Mesendoderm (in vitro differentiated cells): ENCODE data around the gene RGS14.

Experiments
- DNase-seq: peaks from one replicate; pipeline ENCODE4 v3.0.0; 2013
- H2AK5ac ChIP-seq: 2 replicates; pipeline ENCODE4 v1.6.1; 2013; ENCODE audit warnings: low read length, inconsistent platforms
- H2BK120ac ChIP-seq: 2 replicates; pipeline ENCODE4 v1.6.1; 2013; ENCODE audit warnings: low read depth, mild to moderate bottlenecking, low read length, moderate library complexity, mixed read lengths
- H2BK15ac ChIP-seq: replicated peaks from 2 replicates; pipeline ENCODE4 v1.6.1; 2013; ENCODE audit warnings: low read depth, mild to moderate bottlenecking, moderate library complexity
- H2BK5ac ChIP-seq: 2 replicates; pipeline ENCODE4 v1.6.1; 2013; ENCODE audit warnings: low read length, inconsistent platforms
- H3K18ac ChIP-seq: 2 replicates; pipeline ENCODE4 v1.6.1; 2013; ENCODE audit warnings: mild to moderate bottlenecking, low read length, mixed read lengths
- H3K23ac ChIP-seq: one replicate; pipeline ENCODE4 v1.6.1; 2013; ENCODE audit warnings: low read length
- H3K27ac ChIP-seq: 2 replicates; pipeline ENCODE4 v1.5.1; 2013; ENCODE audit warnings: low read depth, mild to moderate bottlenecking, inconsistent platforms, low read length, moderate library complexity
- H3K27me3 ChIP-seq: 2 replicates; pipeline ENCODE4 v1.6.1; 2013; ENCODE audit warnings: low read length, control low read depth, mild to moderate bottlenecking, inconsistent platforms; ENCODE audit not compliant: insufficient read depth, poor library complexity
- H3K36me3 ChIP-seq: 2 replicates; pipeline ENCODE4 v1.6.1; 2013; ENCODE audit warnings: low read length, inconsistent platforms; ENCODE audit not compliant: control insufficient read depth, insufficient read depth
- H3K4ac ChIP-seq: one replicate; pipeline ENCODE4 v1.6.1; 2013; ENCODE audit warnings: low read depth, mild to moderate bottlenecking, low read length, moderate library complexity
- H3K4me1 ChIP-seq: 2 replicates; pipeline ENCODE4 v1.6.1; 2013; ENCODE audit warnings: low read depth, low read length, inconsistent platforms; ENCODE audit not compliant: control insufficient read depth
- H3K4me2 ChIP-seq: 2 replicates; pipeline ENCODE4 v1.6.1; 2013; ENCODE audit warnings: low read length
- H3K4me3 ChIP-seq: 2 replicates; pipeline ENCODE4 v1.5.1; 2013; ENCODE audit warnings: mild to moderate bottlenecking, low read length
- H3K56ac ChIP-seq: one replicate; pipeline ENCODE4 v1.6.1; 2013; ENCODE audit warnings: low read length
- H3K79me1 ChIP-seq: 2 replicates; pipeline ENCODE4 v1.6.1; 2013; ENCODE audit warnings: low read length, inconsistent platforms
- H3K79me2 ChIP-seq: 2 replicates; pipeline ENCODE4 v1.6.1; 2013; ENCODE audit warnings: mild to moderate bottlenecking, low read length; ENCODE audit not compliant: control insufficient read depth, insufficient read depth
- H3K9ac ChIP-seq: 2 replicates; pipeline ENCODE4 v1.6.1; 2013; ENCODE audit warnings: low read length, inconsistent platforms
- H4K5ac ChIP-seq: one replicate; pipeline ENCODE4 v1.6.1; 2013; ENCODE audit warnings: low read length
- H4K8ac ChIP-seq: one replicate; pipeline ENCODE4 v1.6.1; 2013; ENCODE audit warnings: low read depth, mild to moderate bottlenecking, control low read depth, low read length, moderate library complexity
- WGBS: extraction: QIAGEN DNeasy Blood & Tissue Kit; methylation state at CpG from one replicate; pipeline ENCODE4 v1.1.7; 2013; ENCODE audit warnings: low lambda C conversion rate, missing lambda C conversion rate; ENCODE audit not compliant: insufficient coverage; ENCODE audit errors: extremely low coverage; 5-methylcytosine and 5-hydroxymethylcytosine counted together

Gene RGS14

DNA sequence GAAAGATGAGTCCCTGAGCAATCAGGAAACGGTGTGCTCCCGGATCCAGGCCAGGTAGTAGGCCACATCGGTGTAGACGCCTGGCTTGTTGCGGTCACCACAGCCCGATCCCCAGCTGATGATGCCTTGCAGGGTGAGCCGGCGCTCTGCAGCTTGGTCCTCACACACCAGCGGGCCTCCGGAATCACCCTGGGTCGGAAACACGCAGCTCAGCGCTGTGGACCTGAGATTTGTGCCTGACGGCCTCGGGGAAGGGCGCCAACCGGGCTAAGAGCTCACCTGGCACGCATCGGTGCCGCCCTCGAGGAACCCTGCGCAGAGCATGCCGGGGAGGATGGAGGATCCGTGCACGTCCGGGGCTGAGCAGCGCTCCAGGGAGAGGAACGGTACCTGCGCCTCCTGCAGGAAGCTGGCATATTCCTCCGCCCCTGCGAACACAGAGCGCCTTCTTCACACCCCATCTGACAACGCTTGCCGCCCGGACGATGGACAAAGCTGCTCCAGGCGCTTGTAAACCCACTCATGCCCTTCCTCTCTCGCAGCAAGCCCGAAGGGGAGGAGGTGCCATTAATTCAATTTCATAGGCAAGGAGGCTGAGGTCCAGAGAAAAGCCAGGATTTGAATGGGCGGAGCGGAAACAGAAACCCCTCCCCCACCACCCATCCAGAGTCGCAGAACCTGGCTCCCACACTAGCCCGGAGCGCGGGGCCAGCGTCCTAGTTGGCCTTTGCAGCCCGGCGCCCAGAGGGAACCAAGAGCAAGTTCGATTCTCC lies 44.7 kb downstream of the RGS14 start:
- Histone ChIP-seq H3K36me3 (no peaks in the 10 kb centered on the region), H3K27ac (no peak overlapping the region), H3K23ac (no peak overlapping the region), H4K8ac (no peak overlapping the region), H2BK5ac (no peak overlapping the region), H3K56ac (peak overlapping the region; percentile 61), H4K5ac (no peak overlapping the region), H2BK15ac (no peak overlapping the region), H2AK5ac (no peak overlapping the region), H2BK120ac (no peak overlapping the region), H3K9ac (peak overlapping the region; percentile 8), H3K79me2 (no peaks in the 10 kb centered on the region), H3K79me1 (no peaks in the 10 kb centered on the region), H3K4me1 (no peaks in the 10 kb centered on the region), H3K18ac (no peak overlapping the region), H3K27me3 (peaks cover 4% of the 10 kb centered on the region), H3K4ac (no peak overlapping the region), H3K4me2 (peak overlapping the region; percentile 34), H3K4me3 (no peak overlapping the region)
- WGBS: no CpG with 5 or more reads among the region's 49 CpGs
- peak; percentile 92 for DNase-seq

DNA sequence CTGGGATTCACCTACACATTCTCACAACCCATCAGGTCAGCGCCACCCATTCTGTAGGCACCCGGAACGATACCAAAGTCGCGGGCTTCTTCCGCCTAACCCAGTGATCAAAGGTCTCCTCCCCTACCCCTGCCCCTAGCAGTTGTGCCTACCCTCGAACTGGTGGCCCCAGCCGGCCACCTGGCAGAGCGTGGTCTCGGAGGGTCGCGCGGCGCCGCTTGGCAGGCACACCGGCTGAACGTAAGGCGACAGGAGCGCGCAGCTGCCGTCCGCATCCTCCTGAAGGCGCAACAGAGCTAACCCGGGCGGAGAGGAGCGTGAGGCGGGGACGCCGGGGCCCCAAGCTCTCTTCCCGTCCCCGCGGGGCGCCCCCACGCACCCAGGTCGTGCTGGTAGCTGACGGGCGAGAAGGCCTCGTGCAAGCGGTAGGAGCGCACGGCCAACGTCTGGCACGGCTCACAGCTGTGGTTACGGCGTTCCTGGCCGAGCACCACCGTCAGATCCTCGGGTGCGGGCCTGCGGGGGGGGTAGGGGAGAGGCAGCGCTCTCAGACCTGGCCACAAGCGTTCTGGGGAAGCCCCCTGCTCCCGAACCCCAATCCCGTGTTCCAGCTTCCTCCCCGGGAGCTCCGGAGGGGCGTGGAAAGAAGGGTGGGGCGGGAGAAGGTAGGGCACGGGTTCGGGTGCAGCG lies 45.5 kb downstream of the RGS14 start:
- Histone ChIP-seq H2BK15ac (no peak overlapping the region), H3K79me1 (no peaks in the 10 kb centered on the region), H2BK5ac (no peak overlapping the region), H3K18ac (no peak overlapping the region), H2AK5ac (no peak overlapping the region), H3K4me2 (peak overlapping the region; percentile 34), H2BK120ac (no peak overlapping the region), H3K27me3 (peaks cover 4% of the 10 kb centered on the region), H4K8ac (no peak overlapping the region), H3K9ac (peak overlapping the region; percentile 42), H3K36me3 (no peaks in the 10 kb centered on the region), H3K23ac (no peak overlapping the region), H3K4me1 (no peaks in the 10 kb centered on the region), H3K4me3 (no peak overlapping the region), H3K4ac (no peak overlapping the region), H3K56ac (peak overlapping the region; percentile 85), H3K79me2 (no peaks in the 10 kb centered on the region), H3K27ac (no peak overlapping the region), H4K5ac (no peak overlapping the region)
- WGBS: no CpG with 5 or more reads among the region's 61 CpGs
- peak; percentile 36 for DNase-seq

DNA sequence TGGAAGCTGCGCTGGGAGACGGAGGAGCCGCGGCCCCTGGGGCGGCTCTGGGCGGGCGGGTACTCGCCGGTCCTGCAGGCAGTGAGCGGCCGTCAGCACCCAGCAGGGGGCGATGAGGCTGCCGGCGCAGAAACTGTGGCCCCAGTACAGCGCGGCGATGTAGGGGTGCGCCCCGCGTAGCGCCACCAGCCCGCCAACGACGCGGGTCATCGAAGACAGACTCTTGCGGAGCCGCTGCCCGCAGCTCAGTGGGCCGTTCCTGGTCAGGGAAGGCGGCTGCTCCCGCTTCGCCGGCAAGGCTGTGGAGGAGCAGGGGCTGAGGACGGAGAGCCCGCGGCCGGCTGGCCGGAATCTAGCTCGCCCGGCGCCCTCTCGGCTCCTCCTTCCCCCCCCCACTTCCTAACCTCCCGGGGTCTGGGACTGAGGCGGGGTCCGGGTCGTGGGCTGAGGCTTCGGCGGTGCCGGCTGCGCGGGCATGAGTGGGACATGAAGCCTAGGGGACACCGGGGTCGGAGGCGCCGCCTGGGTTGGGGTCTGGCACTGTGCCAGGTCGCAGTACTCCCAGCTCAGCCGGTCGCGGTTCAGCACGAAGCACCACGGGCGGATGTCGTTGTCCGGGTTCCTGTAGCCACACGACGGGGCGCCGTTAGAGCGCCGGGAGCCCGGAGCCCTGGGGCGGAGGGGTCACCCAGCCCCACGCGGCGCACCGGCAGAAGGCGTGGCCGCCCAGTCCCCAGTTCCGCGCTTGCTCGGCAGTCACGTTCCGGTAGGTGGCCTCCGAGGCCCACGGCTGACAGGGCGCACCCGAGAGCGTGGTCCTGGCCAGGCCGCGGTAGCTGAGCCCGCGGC lies 46.3 kb downstream of the RGS14 start:
- Histone ChIP-seq H2BK120ac (no peak overlapping the region), H4K8ac (no peak overlapping the region), H2AK5ac (no peak overlapping the region), H3K4me1 (no peaks in the 10 kb centered on the region), H3K79me2 (no peaks in the 10 kb centered on the region), H3K36me3 (no peaks in the 10 kb centered on the region), H3K79me1 (no peaks in the 10 kb centered on the region), H3K27ac (no peak overlapping the region), H3K27me3 (peaks cover 4% of the 10 kb centered on the region), H3K23ac (no peak overlapping the region), H3K4ac (no peak overlapping the region), H2BK5ac (no peak overlapping the region), H3K18ac (no peak overlapping the region), H4K5ac (no peak overlapping the region), H3K9ac (peak overlapping the region; percentile 56), H3K4me3 (no peak overlapping the region), H2BK15ac (no peak overlapping the region), H3K56ac (peak overlapping the region; percentile 85), H3K4me2 (peak overlapping the region; percentile 34)
- WGBS: no CpG with 5 or more reads among the region's 93 CpGs
- peak; percentile 59 for DNase-seq

DNA sequence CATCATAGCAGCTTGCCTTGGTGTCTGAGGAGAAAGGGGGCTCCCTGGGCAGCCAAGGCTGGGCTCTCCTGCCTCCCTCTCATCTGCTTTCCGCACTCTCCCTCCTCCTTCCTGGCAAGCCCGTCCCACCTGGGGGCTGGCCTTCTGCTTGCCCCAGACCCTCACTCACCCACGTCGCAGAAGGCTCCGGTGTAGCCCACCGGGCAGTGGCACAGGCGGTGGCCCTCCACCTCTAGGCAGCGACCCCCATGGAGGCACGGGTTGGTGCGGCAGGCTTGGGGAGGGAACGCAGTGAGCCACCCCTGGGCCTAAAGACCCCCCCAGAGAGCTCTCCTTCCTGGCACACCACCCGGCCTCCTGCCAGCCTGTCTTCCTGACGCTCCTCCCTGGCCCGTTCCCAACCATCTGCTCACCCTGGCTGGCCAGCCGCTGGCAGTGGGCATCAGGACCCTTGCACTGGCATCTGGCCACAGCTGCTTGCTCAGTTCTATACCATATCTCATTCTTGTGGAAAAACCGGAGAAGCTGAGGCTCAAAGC lies 47.0 kb downstream of the RGS14 start:
- Histone ChIP-seq H3K4me1 (no peaks in the 10 kb centered on the region), H3K56ac (peak overlapping the region; percentile 85), H2BK15ac (no peak overlapping the region), H2AK5ac (no peak overlapping the region), H3K4me3 (no peak overlapping the region), H2BK5ac (no peak overlapping the region), H3K4me2 (peak overlapping the region; percentile 34), H3K18ac (no peak overlapping the region), H4K5ac (no peak overlapping the region), H3K27me3 (peaks cover 4% of the 10 kb centered on the region), H3K4ac (no peak overlapping the region), H3K79me2 (no peaks in the 10 kb centered on the region), H3K27ac (no peak overlapping the region), H3K9ac (peak overlapping the region; percentile 24), H4K8ac (no peak overlapping the region), H3K23ac (no peak overlapping the region), H2BK120ac (no peak overlapping the region), H3K36me3 (no peaks in the 10 kb centered on the region), H3K79me1 (no peaks in the 10 kb centered on the region)
- DNase-seq: no peak
- WGBS: no CpG with 5 or more reads among the region's 16 CpGs

DNA sequence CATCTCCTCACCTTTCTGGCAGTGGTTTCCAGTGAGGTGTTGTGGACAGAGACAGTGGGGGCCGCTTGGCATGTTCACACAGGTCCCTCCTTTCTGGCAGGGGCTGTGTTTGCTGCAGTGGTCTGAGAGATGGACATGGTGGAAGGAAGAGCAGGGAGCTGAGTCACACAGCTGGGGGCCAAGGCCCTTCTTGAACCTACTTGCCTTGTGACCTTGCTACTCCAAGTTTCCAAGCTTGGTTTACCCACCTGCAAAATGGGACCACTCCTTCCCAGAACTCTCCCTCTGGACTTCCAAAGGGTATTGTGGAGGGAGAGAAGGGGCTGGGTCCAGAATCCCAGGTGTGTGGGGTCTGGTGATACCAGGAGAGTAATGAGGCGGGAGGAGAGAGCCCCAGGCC lies 47.6 kb downstream of the RGS14 start:
- H3K4ac ChIP-seq: no peak overlapping the region
- no peak overlapping the region for H2AK5ac ChIP-seq
- H3K23ac ChIP-seq: no peak overlapping the region
- no peak overlapping the region for H3K18ac ChIP-seq
- no peak overlapping the region for H2BK120ac ChIP-seq
- WGBS: no CpG with 5 or more reads among the region's 2 CpGs
- no peak overlapping the region for H4K8ac ChIP-seq
- H3K9ac ChIP-seq: no peak overlapping the region
- no peaks in the 10 kb centered on the region for H3K79me2 ChIP-seq
- no peak overlapping the region for H3K4me2 ChIP-seq
- no peaks in the 10 kb centered on the region for H3K4me1 ChIP-seq
- H3K36me3 ChIP-seq: no peaks in the 10 kb centered on the region
- H3K56ac ChIP-seq: no peak overlapping the region
- no peak overlapping the region for H3K4me3 ChIP-seq
- no peak overlapping the region for H2BK15ac ChIP-seq
- H3K27me3 ChIP-seq: peaks cover 4% of the 10 kb centered on the region
- H3K27ac ChIP-seq: no peak overlapping the region
- H4K5ac ChIP-seq: no peak overlapping the region
- DNase-seq: no peak
- H2BK5ac ChIP-seq: no peak overlapping the region
- H3K79me1 ChIP-seq: no peaks in the 10 kb centered on the region
